HG02970 (cell line): Measurements from ENCODE around the gene COL26A1.
"Not testable (repeated sequence)": the region's sequence is repeated elsewhere in the genome, so short reads cannot be mapped to it uniquely, and the experiment has no call there.

Source experiments
- ATAC-seq: cut with Tn5 transposase; IDR thresholded peaks from one replicate; pipeline ENCODE4 v1.9.1; 2021; ENCODE audit warnings: mild to moderate bottlenecking, moderate library complexity, moderate number of reproducible peaks; ENCODE audit not compliant: unreplicated experiment, low FRiP score

The COL26A1 gene

DNA sequence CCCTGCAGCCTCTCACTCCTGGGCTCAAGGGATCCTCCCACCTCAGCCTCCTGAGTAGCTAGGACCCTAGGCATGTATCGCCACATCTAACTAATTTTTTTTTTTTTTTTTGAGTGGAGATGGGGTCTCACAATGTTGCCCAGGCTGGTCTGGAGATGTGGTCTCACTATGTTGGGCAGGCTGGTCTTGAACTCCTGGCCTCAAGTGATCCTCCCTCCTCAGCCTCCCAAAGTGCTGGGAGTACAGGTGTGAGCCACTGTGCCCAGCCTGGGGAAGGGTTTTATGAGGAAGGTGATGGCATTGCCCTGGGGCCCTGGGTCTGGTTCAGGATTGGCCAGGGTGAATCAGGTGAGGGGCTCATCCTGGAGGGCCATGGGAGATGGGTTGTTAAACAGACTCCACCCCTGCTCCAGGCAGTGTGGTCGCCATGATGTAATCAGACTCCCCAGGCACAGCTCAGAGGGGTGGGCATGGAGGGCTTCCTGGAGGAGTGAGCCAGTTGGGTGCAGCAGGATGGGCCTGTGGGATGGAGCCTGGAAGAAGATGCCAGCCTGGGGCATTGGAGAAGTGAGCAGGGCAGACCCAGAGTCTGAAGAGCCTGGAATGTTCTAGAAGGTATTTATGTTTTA is 183.7 kb downstream of the COL26A1 start:
- ATAC-seq, result no peak

DNA sequence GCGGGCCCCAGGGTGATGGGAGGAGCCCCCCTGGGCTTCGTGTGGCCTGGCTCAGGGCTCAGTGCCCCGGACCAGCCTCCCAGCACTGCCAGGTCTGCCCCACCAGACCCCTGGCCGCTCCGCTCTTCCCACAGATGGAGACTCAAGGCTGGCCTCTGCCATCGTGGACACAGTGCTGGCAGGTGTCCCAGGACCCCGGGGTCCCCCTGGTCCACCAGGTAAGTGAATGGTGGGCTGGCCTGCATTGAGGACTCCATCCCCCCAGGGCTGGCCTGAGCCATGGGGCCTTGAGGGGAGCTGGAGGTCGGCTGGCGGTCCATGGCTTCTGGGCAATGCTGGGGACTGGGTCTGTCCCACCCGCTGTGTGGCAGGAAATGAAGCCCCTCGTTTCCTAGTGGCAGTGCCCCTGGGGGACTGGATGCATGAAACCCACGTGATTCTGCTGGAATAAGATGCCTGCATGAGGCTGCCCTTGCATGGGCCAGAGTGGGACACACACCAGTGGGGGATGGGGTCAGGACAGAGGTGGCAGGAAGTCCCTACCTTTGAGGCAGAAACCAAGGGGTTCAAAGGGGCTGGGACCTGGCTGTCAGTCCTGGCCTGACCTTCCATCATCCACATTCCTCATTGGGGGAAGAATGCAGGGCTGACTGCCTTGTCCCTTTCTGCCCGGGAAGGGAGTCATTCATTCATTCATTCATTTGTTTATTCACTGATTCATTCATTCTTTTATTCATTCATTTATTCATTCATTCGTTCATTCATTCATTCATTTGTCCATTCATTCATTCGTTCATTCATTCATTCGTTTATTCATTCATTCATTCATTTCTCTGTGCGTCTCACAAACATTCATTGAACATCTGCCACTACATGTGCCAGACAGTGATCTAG is 184.6 kb downstream of the COL26A1 start:
- ATAC-seq, result no peak

DNA sequence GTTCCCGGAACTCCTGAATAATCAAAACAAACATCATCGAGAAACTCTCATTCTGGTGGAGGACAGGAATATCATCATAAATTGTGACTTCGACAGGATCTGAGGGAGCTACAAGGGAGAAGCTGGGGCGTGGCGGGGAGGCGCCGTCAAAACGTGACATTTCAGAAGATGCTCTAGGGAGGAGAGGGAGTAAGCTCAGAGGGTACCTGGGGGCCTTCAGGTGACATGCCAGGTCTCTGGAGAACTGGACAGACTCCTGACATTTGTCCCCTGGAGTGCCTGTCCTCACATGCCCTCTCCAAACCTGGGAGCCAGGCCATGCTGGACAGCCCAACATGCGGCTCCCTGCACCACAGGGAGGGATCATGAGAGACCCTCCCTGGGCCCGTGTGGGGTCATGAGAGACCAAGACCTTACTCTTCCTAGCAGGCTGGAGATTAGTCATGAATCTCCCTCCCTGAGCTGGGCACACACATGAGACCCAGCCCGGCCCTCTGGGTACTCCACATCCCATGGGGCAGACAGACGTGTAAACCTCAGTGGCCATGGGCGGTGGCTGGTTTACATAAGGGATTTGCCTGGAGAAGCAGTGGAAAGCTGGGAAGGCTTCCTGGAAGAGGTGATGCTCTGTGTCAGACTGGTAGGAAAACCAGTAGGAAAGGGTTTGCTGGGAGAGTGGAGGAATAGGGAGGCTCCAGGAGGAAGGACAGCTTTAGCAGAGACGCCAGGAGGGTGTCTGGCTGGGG is 185.4 kb downstream of the COL26A1 start:
- ATAC-seq, result no peak

DNA sequence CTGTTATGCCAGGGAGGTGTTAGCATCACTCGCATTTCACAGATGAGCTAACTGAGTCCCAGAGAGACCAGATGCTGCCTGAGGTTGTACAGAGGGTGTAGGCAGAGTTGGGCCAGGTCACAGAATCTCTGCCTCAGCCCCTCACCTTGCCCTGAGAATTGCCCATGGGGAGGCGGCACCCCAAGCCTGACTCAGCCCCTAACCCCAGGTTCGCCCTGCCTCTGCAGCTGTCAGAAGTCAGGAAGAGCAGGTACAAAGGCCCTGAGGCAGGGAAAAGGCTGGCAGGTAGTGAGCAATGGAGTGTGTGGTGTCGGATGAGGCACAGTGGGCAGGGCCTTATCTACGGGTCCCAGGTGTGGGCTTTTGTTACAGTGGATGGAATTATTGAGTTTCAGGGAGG is 187.1 kb downstream of the COL26A1 start:
- ATAC-seq, result no peak

DNA sequence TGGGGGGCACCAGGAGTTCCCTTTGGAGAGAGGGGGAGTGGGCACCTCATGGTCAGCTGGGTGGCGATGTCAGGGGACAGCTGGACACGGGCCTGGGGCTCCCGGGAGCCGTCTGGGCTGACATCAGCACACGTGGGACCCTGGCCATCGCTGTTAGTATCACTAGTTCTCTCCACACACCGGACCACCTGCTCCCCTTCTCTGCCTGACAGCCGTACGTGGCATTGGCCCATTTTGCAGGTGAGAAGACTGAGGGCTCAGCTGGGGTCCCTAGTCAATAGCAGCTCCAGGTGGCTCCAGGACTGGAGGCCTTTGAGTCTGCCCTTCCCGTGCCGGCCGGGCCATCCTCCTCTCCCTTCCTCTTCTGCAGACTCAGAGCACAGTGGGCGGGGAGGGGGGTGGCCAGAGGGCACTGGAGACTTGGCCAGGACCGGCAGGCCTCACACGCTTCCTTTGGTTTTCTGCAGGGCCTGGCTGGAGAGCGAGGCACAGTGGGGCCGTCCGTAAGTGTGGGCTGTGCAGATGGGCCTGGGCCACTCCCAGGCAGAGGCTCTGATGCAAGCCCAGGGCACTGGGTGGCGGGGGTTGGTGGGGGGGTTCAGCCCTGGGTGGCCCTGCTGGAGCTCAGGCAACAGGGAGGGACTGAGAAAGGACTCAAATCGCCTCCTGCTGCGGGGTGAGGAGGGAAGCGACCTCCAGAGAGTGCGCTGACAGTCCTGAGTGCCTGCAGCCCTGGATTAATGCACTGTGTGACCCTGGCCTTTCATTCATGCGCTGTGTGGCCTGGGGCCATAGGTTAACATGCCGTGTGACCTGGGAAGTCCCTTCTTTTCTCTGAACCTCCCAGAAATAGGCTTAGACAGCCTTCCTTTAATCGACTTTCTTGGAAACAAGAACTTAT is 188.2 kb downstream of the COL26A1 start:
- no peak for ATAC-seq

DNA sequence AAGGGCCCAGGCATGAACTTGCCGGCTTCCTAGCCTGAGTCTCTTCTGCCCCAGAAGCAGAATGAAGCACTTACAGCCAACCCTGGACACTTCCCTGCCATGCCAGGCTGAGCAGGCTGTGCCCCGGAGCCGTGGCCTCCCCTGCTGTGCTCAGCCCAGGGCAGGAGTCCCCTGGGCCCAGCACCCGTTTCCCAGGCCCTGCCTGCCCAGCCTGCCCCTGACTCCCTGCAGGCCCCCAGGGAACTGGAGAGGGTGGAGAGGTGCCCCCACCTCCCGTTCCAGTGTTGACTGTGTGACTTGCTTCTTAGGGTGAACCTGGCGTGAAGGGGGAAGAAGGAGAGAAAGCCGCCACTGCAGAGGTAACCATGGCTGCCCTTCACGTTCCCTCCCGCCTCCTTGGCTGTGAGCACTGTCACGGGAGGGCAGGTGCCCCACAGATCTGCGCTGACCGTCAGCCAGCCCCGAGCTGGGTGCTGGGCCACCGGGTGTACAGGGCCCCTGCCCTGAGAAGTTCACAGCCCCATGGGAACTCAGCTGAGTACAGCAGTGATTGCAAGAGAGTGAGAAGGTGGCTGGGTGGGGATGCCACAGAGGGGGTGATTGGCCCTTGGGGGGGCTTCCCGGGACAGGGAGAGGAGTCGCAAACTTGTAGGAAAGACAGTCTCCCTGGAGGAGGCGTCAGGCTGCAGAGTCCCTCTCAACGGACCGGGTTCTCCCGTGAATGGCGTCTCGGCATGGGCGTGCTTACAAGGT is 190.5 kb downstream of the COL26A1 start:
- ATAC-seq, result no peak

DNA sequence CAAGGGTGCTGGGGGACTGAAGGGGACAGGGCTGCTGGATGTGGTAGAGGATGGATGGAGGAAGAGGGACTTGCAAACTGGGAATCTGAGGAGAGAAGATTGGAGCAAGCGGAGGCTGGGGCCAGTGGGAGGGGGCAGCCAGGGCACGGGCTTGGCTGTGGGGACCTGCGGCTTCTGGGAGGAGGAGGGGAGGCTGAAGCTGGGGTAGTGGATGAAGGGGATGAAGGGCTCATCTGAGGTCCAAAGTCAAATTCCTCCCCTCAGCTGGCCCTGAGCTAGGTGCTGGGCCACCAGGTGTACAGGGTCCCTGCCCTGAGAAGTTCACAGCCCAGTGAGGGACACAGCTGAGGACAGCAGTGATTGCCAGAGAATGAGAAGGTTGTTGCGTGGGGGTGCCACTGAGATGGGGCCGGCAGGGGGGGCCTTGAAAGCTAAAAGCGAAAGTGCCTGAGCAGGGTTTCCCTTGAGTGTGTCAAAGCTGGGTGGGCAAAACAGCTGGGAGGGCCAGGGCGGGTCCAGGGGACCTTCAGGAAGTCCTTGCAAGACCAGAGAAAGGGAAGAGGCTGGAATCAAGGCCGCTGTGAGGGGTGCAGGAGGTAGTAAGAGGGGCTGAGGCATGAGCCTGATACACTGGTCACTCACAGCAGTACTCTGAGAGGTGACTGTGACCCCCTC is 191.2 kb downstream of the COL26A1 start:
- no peak for ATAC-seq

DNA sequence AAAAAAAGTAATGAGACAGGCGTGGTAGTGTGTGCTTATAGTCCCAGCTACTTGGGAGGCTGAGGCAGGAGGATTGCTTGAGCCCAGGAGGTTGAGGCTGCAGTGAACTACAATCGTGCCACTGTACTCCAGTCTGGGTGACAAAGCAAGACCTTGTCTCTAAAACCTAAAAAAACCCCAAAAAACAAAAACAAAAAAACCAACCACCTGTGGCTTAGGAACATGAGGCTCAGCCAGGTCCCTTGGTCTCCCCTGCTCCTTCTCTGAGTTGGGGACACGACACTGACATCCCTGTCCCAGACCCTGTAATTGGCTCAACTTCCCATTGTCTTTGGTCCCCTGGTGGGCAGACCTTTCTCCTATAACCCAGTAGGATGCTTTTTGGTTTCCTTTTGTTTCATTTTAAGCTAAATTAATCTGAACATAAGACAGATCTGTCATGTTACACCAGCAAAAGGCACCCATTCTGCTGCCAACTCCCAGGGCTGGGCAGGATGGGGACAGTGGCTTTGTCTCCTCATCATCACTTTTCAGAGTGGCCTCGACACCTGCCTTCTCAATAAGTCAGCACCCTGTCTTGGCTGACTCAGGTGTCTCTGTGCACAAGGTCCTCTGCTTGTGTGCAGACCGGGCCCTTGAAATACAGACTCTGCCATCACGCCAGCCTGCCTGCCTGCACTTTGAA is 192.1 kb downstream of the COL26A1 start:
- no peak for ATAC-seq

DNA sequence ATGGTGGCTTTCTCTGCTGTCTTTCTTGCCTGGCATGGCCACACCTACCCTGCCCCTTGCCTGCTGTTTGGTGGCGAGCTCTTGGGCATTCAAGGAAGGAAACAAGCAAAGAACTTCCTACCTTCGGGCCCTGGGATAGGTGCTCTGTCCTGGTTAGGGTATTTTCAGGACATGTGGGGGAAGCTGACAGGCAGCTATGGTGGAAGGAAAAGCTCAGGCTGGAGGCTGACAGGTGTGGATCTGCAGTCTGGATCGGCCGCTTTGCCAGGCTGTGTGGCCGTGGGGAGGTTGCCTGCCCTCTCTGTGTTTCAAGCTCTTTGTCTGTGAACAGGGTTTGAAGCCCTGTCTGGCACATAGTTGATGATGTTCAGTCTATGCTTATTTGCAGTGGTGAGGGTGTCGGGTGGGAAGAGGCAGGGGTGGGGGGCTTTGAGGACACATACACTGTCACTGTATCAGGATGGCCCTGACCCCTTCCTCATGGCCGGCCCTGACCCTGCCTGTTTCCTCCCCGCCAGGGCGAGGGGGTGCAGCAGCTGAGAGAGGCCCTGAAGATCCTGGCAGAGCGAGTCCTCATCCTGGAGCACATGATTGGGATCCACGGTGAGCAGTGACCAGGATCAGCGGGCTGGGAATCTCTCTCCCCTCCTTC is 192.7 kb downstream of the COL26A1 start:
- ATAC-seq, result no peak

DNA sequence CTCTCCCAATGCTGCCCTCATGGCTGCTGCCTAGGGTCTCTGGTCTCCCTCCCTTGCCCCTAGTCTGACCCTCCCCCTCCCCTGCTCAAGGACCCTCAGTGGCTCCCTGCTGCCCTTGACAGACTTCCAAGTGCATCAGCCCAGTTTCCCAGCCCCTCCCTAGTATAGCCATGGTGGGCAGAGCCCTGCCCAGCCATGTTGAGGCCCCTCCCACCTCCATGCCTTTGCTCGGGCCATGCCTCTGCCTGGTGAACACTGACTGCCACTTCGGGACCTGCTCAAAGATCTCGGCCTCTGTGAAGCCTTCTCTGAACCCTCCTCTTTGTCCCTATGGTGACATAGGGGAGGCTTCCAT is 193.2 kb downstream of the COL26A1 start:
- ATAC-seq, result no peak

DNA sequence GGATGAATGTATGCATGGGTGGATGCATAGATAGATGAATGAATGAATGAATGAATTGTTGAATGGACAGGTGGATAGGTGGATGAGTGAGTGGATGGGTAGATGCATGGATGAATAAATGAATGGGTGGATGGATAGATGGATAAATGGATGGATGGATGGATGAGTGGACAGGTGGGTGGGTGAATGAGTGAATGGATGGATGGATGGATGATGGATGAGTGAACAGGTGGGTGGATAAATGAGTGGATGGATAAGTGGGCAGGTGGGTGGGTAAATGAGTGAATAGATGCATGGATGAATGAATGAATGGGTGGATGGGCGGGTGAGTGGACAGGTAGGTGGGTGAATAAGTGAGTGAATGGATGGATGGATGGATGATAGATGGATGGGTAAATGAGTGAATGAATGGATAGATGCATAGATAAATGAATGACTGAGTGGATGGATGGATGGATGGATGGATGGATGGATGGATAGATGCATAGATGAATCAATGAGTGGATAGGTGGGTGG is 193.8 kb downstream of the COL26A1 start:
- no peak for ATAC-seq

DNA sequence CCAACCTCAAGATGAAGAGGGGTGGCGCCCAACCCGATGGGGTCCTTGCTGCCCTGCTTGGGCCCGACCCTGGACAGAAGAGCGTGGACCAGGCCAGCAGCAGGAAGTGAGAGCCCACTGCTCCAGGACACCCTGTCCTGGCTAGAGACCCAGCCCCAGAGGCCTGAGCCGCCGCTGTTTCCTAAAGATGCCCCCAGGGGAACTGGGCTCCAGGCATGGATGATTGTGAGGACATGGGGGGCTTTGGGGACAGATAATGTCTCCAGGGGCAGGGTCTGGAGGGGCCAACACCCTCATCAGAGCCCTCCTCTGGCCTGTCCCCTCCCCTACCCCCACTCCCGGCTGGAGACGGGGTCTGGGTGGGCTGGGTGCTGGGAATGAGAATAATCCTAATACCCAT is 194.7 kb downstream of the COL26A1 start:
- no peak for ATAC-seq

DNA sequence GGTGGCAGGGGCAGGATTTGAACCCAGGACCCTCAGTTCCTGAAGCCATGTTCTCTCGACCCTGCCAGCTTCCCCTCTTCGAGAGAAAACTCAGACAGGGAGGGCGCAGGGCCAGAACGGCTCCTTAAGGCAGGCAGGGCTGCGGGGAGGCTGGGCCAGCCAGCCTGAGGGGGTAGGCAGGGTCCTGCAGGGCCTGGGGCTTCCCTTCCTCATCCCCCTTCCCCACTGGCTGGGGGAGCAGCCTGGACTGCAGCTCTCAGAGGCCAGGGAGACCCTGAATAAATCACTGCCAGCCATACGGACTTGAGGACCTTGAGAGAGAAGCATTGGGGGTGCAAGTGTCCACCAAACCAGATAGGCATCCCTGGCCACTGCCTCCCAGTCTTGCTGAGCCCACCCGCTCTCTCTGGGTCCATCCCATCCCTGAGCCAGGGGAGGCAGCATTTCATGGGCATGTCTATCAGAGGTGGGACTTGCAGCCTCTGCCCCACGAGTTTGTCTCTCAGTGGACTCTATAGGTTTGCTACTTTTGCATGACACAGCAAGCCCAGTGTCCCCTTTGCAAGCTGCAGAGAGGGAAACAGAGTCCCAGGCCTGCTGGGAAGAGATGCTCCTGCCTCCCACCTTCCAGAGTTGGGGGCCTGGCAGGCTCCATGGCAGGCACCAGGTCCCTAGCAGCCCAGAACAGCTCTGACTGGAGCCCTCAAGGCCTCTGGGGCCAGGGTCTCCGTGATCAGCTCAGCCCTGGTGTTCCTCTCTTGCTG is 195.5 kb downstream of the COL26A1 start:
- ATAC-seq, result no peak

DNA sequence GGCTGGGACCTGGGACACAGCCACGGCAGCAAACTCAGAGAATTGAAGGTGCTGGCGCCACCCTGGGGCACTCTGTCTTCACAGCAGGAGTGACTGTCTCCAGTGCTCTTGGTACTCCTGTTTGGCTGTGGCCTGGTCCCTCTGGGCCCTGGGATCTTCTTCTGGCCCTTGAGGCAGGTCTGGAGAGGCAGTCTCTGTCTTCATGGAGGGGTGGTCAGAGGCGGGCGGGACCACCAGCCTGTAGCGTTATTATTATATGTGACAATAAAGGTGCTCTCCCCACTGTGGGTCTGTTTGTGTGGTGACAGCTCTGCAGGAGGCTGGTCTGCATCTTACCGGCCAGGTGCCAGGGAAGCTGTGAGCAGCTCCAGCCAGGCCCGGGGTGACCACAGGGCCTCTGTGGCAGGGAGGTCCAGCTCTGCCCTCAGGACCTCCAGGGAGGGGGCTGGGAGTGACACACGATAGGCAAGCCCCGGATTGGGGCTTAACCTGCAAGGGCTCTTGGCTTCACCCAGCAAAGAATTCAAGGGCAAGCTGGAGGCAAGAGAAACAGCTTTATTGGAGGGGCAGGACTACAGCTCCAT is 196.2 kb downstream of the COL26A1 start:
- no peak for ATAC-seq

DNA sequence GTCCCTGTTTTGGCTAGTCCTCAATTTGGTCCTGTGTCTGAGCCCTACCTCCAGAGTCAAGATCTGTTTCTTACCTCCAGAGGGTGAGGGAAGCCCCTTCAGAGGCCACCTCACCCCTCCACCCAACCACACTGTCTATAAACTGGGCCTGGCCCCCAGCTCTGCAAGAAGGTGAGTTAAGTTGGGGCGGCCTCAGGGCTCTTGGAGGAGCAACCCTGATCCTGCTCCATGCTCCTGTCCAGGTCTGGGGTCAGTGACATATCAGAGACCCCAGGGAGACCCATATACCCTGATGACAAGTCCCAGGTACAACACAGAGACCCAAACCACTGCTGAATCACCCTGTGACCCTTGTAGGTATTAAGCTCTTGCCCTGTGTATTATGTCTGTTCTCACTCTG is 196.9 kb downstream of the COL26A1 start:
- ATAC-seq, result no peak

DNA sequence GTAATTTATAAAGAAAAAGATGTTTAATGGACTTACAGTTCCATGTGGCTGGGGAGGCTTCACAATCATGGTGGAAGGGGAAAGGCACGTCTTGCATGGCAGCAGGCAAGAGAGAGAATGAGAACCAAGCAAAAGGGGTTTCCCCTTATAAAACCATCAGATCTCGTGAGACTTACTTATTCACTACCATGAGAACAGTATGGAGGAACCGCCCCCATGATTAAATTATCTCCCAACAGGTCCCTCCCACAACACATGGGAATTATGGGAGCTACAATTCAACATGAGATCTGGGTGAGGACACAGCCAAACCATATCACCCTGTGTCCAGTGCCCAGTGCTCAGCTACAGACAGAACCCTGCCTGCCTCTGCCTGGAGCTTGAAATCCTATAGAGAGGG is 197.3 kb downstream of the COL26A1 start:
- ATAC-seq, result not testable (repeated sequence)

DNA sequence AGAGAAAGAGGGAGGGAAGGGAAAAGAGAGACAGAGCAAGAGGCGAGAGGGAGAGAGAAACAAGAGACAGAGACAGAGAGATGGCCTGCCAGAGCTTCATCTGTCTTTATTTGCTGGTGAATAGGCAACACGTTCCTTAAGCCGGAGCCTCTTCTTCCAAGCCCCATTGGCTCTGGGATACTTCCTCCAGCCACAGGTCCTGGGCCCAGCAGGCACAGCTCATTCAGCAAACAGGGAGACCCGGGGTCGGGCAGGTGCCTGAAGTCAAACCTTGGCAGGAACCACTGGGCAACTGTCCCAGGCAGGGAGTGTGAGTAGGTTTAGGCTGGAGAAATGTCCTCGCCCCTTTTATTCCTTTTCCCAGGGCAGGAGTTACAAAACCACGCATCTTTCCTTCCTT is 198.2 kb downstream of the COL26A1 start:
- ATAC-seq, result no peak
